ENCODE data around the gene KIF23.

- TF ChIP-seq CTCF (IDR thresholded peaks at IDR 0.05) = no peak
- no peak for TF ChIP-seq POLR2A (IDR thresholded peaks at IDR 0.05)
Observed at GRCh38 chr15:69436951-69437350, 22.8 kb downstream of the KIF23 start.
